ENCODE measurements around the gene SEM1. TPM values are rescaled to one million over a fixed set of nuclear protein-coding genes. Genes with fewer than 3 reads are reported as not detected.

SEM1 gene
- total RNA-seq, 4 donors from 2014 or later: 18.6 to 66.0 (median 20.9) TPM

GRCh38 chr7:96708872-96709271 lies 774 bp downstream of the SEM1 start:
- Histone ChIP-seq H3K4me1 (peaks cover 14 to 27% of the 10 kb centered on the region in 2 donors), H3K27me3 (peaks cover 0 to 5% (median 0%) of the 10 kb centered on the region in 3 donors), H3K27ac (peak overlapping the region; percentile 90 to 94 (median 92)), H3K4me3 (peak overlapping the region; percentile 78 to 95 (median 82)), H3K9me3 (no peaks in the 10 kb centered on the region), H3K36me3 (no peaks in the 10 kb centered on the region)
- intact Hi-C loops (cut with DNase I; ENCODE audit: low total_unique reads): loop anchor here (5.0 kb wide), 1 partner anchor 387 kb away; the partner anchor contains the start of gene SLC25A13
- DNase-seq (no peak), ATAC-seq (no peak)
- TF ChIP-seq, protein P1, sequence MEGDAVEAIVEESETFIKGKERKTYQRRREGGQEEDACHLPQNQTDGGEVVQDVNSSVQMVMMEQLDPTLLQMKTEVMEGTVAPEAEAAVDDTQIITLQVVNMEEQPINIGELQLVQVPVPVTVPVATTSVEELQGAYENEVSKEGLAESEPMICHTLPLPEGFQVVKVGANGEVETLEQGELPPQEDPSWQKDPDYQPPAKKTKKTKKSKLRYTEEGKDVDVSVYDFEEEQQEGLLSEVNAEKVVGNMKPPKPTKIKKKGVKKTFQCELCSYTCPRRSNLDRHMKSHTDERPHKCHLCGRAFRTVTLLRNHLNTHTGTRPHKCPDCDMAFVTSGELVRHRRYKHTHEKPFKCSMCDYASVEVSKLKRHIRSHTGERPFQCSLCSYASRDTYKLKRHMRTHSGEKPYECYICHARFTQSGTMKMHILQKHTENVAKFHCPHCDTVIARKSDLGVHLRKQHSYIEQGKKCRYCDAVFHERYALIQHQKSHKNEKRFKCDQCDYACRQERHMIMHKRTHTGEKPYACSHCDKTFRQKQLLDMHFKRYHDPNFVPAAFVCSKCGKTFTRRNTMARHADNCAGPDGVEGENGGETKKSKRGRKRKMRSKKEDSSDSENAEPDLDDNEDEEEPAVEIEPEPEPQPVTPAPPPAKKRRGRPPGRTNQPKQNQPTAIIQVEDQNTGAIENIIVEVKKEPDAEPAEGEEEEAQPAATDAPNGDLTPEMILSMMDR (IDR thresholded peaks at IDR 0.05 in 4 of 5, conservative IDR thresholded peaks at IDR 0.05 in 1 of 5): no peak
- no peak for TF ChIP-seq POLR2A (IDR thresholded peaks at IDR 0.05)
- in situ Hi-C loops (cut with MboI; ENCODE audit: low sequenced_read_pairs in 4 of 4): no loop called here

GRCh38 chr7:96707901-96708774 lies 1.5 kb downstream of the SEM1 start:
- Histone ChIP-seq H3K36me3 (no peaks in the 10 kb centered on the region), H3K27me3 (no peaks in the 10 kb centered on the region), H3K4me1 (peaks cover 14 to 28% of the 10 kb centered on the region in 2 donors), H3K4me3 (peak overlapping the region; percentile 78 to 95 (median 82)), H3K9me3 (no peaks in the 10 kb centered on the region), H3K27ac (peak overlapping the region in 3 of 4 donors; percentile 92 to 94 (median 93))
- intact Hi-C loops (cut with DNase I; ENCODE audit: low total_unique reads) (loop anchor here (5.0 kb wide), 1 partner anchor 386 kb away; the partner anchor contains the start of gene SLC25A13), in situ Hi-C loops (cut with MboI; ENCODE audit: low sequenced_read_pairs in 4 of 4) (no loop called here)
- ATAC-seq (no peak), DNase-seq (no peak)
- TF ChIP-seq, protein P1 (IDR thresholded peaks at IDR 0.05 in 4 of 5, conservative IDR thresholded peaks at IDR 0.05 in 1 of 5): no peak
- TF ChIP-seq POLR2A (IDR thresholded peaks at IDR 0.05): no peak

- H3K27ac ChIP-seq: no peak overlapping the region
- ATAC-seq (no peak), DNase-seq (no peak)
- no peak for TF ChIP-seq POLR2A (IDR thresholded peaks at IDR 0.05)
- TF ChIP-seq, protein P1 (IDR thresholded peaks at IDR 0.05 in 4 of 5, conservative IDR thresholded peaks at IDR 0.05 in 1 of 5): no peak
- H3K4me1 ChIP-seq: peaks cover 10 to 29% of the 10 kb centered on the region in 2 donors
- no peak overlapping the region for H3K4me3 ChIP-seq
- H3K27me3 ChIP-seq: no peaks in the 10 kb centered on the region
- in situ Hi-C loops (cut with MboI; ENCODE audit: low sequenced_read_pairs in 4 of 4): no loop called here
- intact Hi-C loops (cut with DNase I; ENCODE audit: low total_unique reads): no loop called here
- H3K36me3 ChIP-seq: no peaks in the 10 kb centered on the region
- H3K9me3 ChIP-seq: no peaks in the 10 kb centered on the region
Observed at GRCh38 chr7:96701258-96701657, 8.4 kb downstream of the SEM1 start.

- no peak for DNase-seq
- TF ChIP-seq POLR2A (IDR thresholded peaks at IDR 0.05): no peak
- TF ChIP-seq, protein P1 (IDR thresholded peaks at IDR 0.05 in 4 of 5, conservative IDR thresholded peaks at IDR 0.05 in 1 of 5): no peak
- Histone ChIP-seq H3K27ac (no peak overlapping the region), H3K4me3 (no peak overlapping the region), H3K4me1 (peaks cover 17 to 36% of the 10 kb centered on the region in 2 donors), H3K27me3 (no peaks in the 10 kb centered on the region), H3K36me3 (no peaks in the 10 kb centered on the region), H3K9me3 (no peaks in the 10 kb centered on the region)
- intact Hi-C loops (cut with DNase I; ENCODE audit: low total_unique reads) (no loop called here), in situ Hi-C loops (cut with MboI; ENCODE audit: low sequenced_read_pairs in 4 of 4) (no loop called here)
- ATAC-seq: no peak
Observed at GRCh38 chr7:96700516-96700915, 9.1 kb downstream of the SEM1 start.
